NCI-H2171 treated with DMSO at 0.1 percent for 48 hours (cell line): Measurements from ENCODE around the gene SLC38A11.
"Not testable (repeated sequence)": the region's sequence is repeated elsewhere in the genome, so short reads cannot be mapped to it uniquely, and the experiment has no call there.

Source experiments
- DNase-seq: peaks from one replicate; lab custom pipeline; 2025; lab: John Stamatoyannopoulos, UW

Gene SLC38A11

DNA sequence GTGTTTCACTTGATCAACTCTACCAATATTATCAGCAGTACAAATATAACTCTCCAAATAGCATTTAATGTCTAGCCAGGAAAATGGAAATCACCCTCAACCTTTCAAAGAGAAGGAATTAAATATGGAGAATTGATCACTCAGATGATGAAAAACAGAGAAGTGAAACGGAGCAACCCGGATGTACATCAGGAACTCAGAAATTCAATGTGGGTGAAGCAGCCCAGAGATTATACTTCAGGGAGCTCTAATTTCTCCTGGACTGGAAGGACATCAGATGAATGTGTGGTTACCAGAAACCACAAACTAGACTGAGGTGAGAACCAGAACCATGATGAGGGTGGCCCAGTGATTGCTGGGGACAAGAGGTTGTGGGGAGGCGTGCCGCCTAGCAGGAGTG lies 78.2 kb downstream of the SLC38A11 start:
- DNase-seq, result no peak

DNA sequence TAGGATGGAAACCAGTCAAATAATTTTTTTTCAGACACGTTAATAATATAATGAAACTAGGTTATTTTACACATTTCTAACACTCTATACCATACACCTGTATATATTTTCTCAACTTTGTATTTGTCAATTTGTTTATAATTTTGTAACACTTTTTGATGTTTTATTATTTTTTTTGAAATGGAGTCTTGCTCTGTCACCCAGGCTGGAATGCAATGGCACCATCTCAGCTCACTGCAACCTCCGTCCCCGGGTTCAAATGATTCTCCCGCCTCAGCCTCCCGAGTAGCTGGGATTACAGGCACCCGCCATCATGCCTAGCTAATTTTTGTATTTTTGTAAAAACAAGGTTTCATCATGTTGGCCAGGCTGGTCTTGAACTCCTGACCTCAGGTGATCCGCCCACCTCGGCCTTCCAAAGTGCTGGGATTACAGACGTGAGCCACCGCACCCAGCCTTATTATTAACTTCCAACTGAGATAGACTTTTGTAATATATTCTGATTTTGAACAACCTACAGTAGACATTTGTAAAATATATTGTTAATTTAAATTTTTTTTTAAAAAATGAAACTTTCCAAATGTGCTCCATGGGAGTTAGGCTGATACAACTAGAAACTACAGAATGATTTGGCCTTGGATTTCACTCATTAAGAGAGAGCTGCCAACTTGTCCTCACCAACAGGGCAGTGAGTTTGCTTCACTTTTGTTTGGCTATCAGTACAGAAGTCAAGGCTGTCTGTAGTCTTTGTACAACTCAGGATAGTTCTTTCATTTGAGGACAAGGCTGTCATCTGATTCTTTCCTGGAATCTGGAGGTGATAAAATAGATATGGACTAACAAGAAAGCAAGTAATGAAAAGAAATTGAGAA lies 79.8 kb downstream of the SLC38A11 start:
- no peak for DNase-seq

DNA sequence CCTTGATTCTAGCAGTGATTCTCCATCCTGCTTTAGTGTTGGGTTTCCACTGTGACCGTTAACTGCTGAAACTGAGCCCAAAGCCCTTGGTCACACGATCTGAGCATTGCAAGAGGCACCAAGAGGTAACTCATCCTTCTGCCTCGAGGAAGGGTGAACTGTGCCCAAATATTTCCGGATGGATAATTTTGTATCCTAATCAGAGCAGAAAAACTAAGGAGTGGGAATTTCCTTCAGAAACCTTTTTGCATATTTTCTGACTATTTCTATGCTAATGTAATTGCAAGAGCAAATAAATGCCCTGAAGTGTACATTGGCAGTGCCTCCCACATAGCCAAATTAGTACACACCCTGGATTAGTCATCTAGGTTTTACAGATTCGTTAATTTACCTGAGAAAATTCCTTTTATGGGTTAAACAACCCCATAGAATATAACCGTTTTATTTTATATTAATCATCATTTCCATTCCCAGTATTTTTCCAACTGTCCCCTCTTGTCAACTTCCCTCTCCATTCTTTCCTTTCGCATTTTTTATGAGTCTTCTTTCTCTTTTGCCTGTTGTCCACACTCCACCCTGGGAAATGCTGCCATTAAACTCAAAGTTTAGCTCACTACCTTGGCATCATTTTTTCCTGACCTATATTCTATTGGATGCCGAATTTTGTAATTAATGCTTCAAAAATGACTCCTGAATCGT lies 82.0 kb downstream of the SLC38A11 start:
- peak; percentile 47 for DNase-seq

DNA sequence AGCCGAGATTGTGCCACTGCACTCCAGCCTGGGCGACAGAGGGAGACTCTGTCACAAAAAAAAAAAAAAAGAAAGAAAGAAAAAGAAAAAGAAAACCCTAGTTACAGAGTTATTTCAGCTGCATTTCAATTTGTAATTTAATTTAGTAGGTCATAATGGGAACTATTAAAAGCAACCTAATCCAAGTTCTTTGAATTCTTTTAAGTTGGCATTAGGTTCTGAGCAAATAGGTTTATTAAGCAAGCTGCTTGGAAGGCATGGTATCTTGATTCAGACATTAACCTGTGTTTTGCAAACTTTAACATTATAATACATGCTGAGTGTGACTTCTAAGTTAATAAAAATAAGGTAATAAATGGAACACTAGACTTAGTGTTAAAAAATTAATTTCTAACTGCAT lies 83.9 kb downstream of the SLC38A11 start:
- no peak for DNase-seq

DNA sequence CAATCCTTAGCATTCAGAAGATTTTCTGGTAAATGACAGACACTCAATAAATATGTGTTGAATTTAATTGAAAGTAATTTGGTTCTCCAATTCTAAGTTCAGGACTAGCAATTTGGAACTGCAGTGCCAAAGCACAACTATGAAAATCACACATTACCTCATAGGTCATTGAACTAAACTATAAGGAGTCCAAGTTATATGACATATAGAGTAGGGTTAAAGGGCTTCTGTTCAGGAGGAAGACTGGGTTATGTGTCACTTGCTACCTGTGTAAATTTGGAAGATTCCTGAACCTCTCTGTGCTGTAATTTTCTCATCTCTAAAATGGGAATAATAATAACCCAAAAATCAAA lies 85.9 kb downstream of the SLC38A11 start:
- DNase-seq, result no peak

DNA sequence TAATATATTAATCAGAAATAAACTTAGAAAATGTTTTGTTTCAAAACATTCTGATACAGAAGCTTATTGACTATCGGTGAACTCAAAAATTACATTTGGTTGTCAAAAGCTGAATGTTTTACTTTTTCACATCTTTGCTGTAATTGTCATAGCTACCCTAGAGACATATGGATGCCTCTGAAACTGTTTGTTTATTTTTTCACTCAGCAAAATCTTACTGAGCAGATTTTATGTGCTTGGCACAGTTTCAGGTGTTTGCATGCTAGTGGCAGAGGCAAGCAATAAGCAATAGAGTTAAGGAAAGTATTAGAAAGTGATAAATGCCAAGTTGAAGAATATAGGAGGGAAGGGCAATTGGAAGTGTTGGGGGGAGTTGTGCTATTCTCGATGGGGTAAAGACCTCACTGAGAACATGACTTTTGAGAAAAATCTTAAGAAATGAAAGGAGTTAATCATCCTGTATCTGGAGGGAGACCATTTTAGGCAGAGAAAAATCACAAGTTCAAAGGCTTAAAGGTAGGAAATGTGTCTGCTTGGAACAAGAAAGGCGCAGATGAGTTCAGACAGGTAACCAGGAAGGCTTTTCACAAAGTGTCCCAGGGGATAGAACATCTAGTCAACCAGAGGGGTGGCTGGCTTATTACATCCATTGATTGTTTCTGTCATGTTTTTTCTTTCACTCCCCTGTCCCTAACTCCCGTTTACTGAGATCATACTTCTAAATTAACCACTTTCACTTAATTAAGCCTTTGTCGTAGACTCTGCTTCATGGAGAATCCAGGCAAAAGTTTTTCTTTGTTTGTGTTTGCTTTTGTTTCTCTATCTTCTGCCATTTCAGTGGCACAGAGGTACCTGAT lies 86.5 kb downstream of the SLC38A11 start:
- peak; percentile 75 for DNase-seq

DNA sequence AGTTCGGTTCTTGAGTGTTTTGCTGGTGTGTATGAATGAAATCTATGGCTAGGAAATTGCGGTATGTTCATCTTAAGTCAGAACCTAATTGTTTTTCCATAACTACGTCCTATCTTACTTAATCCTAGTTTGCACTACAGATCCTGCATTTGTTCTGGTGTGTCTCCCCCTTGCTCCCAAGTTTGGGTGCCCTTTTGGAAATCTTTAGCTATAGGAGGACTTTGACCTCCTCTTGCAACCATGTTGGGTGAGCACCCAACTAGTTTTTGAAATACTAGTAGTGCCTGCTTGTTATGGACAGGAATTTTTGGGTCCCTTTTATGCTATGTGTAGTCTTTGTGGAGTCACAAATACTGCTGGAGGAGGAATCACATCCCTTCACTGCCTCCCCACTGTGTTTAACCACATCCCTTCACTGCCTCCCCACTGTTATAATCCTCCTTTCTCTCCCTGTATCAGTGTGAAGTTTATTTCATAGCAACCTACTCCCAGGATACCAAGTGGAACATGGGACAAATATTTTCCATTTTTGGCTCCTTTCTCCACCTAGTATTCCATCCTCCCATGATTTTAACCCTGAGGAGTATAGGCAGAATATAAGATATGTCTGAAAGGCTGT lies 87.4 kb downstream of the SLC38A11 start:
- DNase-seq, result no peak

DNA sequence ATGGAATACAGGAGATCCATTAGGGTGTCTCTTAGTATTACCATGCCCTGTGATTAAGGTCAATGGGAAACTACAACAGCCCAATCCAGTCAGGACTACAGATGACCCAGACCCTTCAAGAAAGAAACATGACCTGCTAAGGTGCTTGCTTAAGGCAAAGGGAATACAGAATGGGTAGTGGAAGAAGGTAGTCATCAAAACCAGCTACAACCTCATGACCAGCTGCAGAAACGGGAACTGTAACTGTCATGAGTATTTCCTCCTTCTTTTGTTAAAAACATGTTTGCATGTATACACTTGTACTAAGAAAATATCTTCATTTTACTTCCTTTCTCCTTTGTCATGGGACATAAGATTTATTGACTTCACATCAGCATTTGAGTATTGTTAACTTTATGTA lies 88.9 kb downstream of the SLC38A11 start:
- DNase-seq, result not testable (repeated sequence)

DNA sequence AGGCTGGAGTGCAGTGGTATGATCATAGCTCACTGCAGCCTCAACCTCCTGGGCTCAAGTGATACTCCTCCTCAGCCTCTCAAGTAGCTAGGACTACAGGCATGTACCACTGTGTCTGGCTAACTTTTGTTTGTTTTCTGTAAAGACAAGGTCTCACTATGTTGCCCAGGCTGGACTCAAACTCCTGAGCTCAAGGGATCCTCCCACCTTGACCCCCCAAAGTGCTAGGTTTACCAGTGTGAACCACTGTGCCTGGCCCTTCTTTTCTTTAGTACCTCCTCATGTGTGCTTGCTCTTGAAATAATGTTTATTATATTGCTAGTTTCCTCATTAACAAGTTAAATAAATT lies 94.7 kb downstream of the SLC38A11 start:
- no peak for DNase-seq

DNA sequence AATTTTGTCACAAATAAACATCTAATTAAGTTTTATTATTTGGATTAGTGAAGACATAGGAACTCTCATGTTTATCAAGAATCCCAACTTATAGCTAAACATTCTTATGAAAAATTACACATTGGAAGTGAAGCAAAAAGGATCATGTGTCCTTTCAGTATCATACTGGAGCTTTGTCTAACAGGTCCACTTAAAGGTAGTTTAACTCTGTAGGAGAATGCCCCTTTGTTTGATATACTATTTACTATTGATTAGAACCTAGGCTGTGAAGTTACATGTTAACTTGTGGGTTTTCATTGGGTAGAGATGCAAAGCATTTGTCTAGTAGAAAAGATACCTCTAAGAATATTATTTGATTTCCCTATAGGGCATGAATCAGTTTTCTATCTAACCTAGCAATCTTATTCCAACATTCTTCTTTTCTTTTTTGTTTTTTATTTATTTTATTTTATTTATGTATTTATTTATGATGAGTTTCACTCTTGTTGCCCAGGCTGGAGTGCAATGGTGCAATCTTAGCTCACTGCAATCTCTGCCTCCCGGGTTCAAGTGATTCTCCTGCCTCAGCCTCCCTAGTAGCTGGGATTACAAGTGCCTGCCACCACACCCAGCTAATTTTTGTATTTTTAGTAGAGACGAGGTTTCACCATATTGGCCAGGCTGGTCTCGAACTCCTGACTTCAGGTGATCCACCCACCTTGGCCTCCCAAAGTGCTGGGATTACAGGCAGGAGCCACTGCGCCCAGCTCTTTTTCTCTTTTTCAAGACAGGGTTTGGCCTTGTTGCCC lies 95.2 kb downstream of the SLC38A11 start:
- not testable (repeated sequence) for DNase-seq

DNA sequence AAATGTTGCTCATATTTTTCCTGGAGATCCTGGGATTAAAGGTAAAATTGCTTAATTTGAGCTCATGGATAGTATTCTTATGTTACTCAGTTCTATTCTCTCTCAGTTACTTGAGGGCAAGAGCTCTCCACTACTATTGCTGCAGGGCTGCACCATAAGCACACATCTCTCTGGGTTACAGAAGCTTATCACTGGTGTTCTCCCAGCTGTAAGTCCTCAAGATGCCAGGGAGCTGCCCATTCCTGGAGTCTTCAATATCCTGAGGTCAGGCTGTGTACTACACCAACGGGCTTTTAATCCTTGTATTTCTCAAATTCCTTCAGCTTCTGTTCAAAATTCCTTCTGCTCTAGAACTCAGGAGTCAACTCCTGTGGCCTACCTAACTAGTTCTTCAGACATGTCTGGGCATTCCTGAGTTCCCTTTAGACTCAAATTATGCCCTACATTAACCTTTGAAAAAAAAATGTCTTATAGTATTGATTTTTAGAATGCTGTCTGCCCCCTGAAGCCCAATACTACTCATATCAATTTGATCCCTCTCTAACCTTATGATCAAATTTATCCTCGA lies 96.0 kb downstream of the SLC38A11 start:
- no peak for DNase-seq

DNA sequence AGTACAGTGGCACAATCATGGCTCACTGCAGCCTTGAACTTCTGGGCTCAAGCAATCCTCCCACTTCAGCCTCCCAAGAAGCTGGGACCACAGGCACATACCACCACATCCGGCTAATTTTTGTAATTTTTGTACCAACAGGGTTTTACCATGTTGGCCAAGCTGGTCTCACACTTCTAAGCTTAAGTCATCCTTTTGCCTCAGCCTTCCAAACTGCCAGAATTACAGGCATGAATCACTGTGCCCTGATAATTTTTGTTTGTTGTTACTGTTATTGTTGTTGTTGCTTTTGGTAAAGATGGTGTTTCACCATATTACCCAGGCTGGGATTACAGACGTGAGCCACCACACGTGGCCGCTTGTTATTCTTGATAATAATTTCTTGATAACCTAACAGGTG lies 103.2 kb downstream of the SLC38A11 start:
- DNase-seq, result no peak

DNA sequence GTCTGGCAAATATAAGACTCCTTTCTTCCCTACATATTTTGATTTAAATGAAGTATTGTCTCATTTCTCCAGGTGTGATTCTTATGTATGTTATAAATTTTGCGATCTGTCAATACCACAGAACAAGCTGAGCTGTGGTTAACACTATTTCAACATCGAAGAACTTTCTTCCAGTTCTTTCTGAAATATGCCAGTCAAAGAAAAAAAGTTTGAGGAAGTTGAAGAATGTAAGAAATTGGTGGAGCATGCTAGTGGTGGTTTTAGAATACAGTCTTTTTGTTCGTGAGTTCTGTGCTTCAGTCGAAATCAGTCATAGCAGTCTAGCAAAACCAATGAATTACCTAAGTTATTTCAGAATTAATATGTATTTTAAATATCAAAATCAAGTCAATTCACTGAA lies 105.1 kb downstream of the SLC38A11 start:
- DNase-seq, result no peak

DNA sequence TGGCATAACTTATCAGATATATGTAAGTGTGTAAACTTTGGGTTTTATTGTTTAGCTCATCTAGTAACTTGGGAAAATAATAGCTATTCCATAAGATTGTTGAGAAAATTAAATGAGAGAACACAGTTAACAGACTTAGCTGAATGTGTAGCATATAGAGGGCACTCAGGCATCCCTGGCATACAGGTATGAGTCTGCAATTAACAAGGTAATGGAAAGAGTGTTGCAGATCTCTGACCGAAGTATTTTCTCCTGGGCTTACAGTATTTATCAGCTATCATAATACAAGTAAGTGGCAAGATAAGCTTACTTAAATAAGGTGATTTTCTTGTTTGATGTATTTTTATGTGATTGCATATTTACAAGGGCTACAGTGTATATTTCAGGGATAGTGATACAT lies 105.8 kb downstream of the SLC38A11 start:
- no peak for DNase-seq

DNA sequence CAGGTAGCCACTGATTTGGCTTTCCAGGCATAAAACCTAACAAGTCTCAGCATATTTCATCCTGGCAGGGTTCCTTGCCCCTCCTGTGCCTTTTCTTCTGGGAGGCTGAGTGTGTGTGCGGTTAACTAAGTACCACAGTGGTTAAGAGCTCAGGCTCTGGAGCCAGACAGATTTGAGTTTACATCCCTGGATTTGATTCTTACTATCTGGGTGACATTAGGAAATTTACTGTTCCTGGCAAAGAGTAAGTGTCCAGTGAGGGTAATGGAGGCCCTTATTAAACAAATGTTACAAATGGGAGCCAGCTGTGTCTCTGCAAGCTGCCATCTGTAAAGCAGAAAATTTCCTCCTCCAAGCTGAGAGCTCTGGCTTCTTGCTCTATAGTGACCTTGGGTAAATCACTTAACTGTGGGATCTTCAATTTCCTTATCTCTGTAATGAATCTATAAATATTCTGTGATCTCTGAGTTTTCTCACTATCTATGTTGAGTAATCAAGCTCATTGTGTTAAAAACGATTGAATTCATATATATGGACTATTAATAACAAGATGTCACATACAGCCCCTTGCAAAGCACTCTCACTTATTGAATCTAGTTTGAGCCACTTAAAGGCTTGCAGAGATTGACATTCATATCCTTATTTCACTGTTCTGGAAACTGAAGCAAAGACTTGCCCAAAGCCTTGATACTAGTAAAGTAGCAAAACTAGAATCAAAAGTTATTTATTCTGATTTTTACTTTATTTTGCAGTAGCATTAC lies 107.2 kb downstream of the SLC38A11 start:
- peak; percentile 84 for DNase-seq

DNA sequence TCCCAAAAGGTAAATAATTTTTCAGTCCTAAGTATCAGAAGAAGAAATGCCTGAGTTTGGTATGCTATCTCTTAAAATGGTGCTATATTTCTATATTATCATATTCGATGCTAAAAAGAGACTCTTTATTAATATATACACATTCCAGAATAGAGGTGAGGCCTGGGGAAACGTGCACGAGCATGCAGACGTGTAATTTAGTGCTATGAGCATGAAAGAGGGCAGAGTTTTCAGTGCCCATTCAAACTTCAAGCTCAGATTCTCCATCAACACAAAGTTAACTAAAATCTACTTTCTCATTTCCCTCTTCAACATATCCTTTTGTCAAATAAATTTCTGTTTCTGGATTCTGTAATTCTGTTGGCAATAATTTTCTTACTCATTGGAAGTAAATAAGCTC lies 108.0 kb downstream of the SLC38A11 start:
- DNase-seq, result no peak

DNA sequence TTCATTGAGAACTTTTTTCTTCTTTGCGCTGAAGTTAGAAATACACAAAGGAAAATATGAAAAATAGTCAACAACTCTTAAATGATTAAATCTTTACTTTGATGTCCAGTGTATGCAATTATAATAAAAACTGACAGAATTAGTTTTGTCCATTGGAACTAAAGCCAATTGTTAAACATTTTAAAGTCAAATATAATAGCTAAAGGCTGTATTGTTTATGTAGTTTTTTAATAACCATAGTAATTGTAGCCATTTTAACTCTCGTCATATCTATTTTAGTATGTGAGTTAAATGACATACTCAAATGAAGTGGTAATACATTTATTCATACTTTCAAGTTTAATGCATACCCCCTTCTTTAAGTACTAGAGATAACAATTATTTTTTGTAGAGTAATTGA lies 109.0 kb downstream of the SLC38A11 start:
- DNase-seq, result no peak
